NT2/D1 (cell line): Measurements from ENCODE around the gene KRT85.

Experiments used
- DNase-seq: peaks from one replicate; pipeline ENCODE4 v3.0.0-alpha.2; 2011; ENCODE audit warnings: low read depth, low spot score
- H3K27me3 ChIP-seq: 2 replicates; pipeline ENCODE4 v1.6.0; 2011; ENCODE audit warnings: mild to moderate bottlenecking; ENCODE audit not compliant: insufficient read length, insufficient read depth
- H3K36me3 ChIP-seq: 2 replicates; pipeline ENCODE4 v1.6.1; 2011; ENCODE audit warnings: mild to moderate bottlenecking, low read length, mixed read lengths; ENCODE audit not compliant: insufficient read depth, insufficient read length
- H3K4me1 ChIP-seq: 2 replicates; pipeline ENCODE4 v1.5.1; 2011; ENCODE audit not compliant: insufficient read depth, insufficient read length
- H3K4me3 ChIP-seq: 2 replicates; pipeline ENCODE4 v1.5.1; 2011; ENCODE audit warnings: low read depth; ENCODE audit not compliant: insufficient read length
- H3K9ac ChIP-seq: 2 replicates; pipeline ENCODE4 v1.6.0; 2011; ENCODE audit warnings: low read depth; ENCODE audit not compliant: insufficient read length
- H3K9me3 ChIP-seq: 2 replicates; pipeline ENCODE4 v1.5.1; 2011; ENCODE audit warnings: mild to moderate bottlenecking, low read length; ENCODE audit not compliant: insufficient read depth
- SUZ12 ChIP-seq: IDR thresholded peaks from 2 replicates; pipeline ENCODE4 v1.6.1; 2011; ENCODE audit not compliant: insufficient read length, insufficient read depth; ENCODE audit errors: extremely low read depth
- YY1 ChIP-seq: IDR thresholded peaks from 2 replicates; pipeline ENCODE4 v1.6.1; 2011; ENCODE audit not compliant: insufficient read length, insufficient read depth
- ZNF274 ChIP-seq: IDR thresholded peaks from 2 replicates; pipeline ENCODE4 v1.6.1; 2011; ENCODE audit warnings: mild to moderate bottlenecking, low read depth, low read length

KRT85 gene

DNA sequence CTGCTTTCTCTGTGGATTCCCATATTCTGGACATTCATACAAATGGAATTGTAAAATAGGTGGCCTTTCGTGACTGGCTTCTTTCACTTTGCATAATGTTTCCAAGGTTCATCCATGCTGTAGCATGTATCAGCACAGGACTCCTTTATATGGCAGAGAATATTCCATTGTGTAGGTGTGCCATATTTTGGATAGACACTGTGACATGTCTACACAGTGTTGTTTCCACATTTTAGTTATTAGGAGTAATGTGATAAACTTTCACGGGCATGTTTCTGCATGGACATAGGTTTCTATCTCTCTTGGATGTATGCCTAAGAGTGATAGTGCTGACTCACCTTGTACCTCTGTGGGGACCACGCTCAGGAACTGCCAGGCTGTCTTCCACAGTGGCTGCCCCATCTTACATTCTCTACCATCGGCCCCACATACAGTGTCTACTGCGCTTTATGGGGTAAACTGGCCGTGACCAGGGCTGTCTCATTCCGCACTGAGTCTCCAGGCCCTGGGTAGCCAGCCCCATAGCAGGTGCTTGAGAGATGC is 25.3 kb upstream of the KRT85 start:
- H3K9ac ChIP-seq: no peak overlapping the region
- TF ChIP-seq ZNF274 (no peak), YY1 (no peak), SUZ12 (no peak)
- H3K4me3 ChIP-seq: no peak overlapping the region
- no peak for DNase-seq
- no peaks in the 10 kb centered on the region for H3K27me3 ChIP-seq
- no peaks in the 10 kb centered on the region for H3K9me3 ChIP-seq
- no peaks in the 10 kb centered on the region for H3K36me3 ChIP-seq
- peaks cover 10% of the 10 kb centered on the region for H3K4me1 ChIP-seq

DNA sequence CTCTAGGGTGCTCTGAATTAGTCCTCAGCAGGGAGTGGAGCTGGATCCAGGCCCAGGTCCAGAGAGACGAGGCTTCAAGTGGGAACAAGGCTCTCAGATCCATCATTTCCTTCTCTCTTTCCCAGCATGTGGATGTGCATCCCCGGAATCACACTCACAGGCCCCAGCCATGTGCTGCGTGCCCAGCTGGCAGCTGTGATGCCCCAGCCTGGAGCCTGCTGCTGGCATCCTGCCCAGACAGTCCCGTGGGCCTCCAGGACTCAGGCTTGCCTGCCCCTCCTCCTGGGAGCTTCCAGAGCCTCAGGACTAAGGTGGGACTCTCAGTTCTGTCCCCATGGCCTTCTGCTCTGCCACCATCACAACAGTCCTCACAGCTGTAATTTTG is 24.3 kb upstream of the KRT85 start:
- TF ChIP-seq ZNF274 (no peak), SUZ12 (no peak), YY1 (no peak)
- no peaks in the 10 kb centered on the region for H3K36me3 ChIP-seq
- peak overlapping the region; percentile 5 for H3K9ac ChIP-seq
- H3K4me3 ChIP-seq: no peak overlapping the region
- peaks cover 10% of the 10 kb centered on the region for H3K4me1 ChIP-seq
- DNase-seq: no peak
- H3K9me3 ChIP-seq: no peaks in the 10 kb centered on the region
- no peaks in the 10 kb centered on the region for H3K27me3 ChIP-seq

DNA sequence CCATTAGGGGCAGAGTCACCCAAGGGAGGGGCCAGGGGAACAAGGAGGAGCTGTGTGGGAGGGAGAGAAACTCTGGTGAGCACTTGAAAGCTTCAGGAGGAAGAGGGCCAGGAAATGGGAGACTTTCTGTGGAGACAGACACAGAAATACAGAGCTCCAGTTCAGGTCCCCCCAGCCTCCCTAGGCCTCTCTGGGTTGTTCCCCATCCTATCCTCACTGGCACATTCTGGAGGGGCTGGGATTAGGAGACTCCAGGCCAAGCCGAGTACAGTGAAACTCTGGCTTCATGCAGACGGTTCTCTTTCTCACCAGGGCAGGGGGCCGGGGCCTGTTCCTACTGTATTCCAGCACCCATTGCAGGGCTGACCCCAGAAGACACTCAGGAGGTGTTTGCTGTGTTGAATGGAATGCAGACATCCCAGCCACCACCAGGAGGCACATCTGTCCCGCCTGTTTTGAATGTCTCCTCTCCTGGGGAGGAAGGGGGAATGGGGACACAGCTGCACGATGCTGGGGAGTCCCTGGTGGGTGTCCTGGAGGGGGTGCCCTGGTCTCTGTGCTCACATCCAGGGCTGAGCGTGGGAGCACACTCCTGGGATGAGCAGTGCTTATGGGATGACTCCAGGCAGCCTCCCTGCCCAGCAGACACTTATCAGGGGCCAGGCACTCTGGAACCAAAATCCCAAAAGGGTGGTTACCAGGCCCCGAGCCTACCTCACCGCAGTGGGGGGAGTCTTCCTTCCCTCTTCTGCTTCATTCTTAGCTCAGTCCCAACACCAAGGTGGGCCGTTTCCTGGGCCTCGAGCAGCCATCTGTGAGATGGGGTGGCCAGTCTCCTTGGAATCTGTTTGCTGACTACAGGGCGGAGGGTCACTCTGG is 23.7 kb upstream of the KRT85 start:
- Histone ChIP-seq H3K9ac (peak overlapping the region; percentile 21), H3K4me1 (peaks cover 8% of the 10 kb centered on the region), H3K4me3 (no peak overlapping the region), H3K27me3 (no peaks in the 10 kb centered on the region), H3K9me3 (no peaks in the 10 kb centered on the region), H3K36me3 (no peaks in the 10 kb centered on the region)
- DNase-seq: peak; percentile 30
- no peak for TF ChIP-seq SUZ12
- no peak for TF ChIP-seq YY1
- no peak for TF ChIP-seq ZNF274

DNA sequence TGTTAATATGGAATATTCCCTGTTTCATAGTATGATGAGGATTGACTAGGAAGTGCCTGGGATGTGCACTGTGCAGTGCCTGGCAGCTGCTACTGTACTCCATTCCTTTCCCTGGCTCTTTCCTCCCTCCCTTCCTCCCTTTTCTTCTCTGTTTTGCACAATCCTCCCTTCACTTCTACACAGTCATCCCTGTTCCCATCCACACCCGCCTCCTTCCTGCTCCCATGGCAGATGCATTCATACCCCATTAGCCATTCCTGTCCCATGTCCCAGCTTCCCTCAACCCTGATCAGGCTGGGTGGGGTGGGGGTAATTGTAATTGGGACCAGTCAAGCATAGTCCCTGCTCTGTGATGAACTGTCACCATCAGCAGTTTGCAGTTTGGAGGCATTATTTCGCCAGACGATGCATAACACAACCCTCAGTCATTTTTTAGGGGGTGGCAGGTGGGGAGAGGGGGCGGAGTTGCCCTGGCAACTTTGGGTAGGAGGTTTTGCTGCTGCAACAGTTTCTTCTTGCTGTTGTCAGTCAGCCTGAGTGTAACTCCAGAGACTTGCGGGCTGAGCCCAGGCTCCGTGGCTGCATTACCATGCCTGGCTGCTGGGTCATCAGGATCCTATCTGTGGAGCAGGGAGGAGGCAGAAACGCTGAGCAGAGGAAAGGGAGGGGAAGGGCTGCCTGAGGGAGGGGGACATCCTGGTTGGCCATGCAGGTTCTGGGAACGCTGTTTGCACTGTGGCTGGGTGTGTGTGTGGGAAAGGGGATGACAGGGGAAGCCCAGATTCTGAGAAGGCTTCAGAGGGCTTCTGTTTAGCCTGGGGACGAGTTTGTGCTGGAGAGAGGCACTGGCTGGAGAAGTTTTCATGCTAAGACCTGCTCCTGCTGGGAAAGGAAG is 22.3 kb upstream of the KRT85 start:
- Histone ChIP-seq H3K36me3 (no peaks in the 10 kb centered on the region), H3K27me3 (no peaks in the 10 kb centered on the region)

DNA sequence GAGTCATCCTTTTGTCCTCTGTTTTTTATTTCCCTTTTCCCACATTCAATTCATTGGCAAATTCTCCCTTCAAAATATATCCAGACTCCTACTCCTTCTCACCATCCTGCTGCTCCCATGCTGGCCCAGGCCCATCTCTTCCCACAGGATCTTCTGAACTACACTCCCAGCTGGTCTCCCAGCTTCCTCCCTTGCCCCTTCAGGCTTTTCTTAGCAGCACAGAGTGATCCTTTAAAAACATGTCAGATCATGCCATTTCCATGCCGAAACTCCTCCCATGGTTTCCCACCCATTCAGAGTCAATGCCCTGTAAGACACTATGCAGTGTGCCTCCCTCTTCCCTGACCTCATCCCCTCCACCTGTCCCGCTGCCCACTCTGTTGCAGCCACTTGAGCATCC is 20.6 kb upstream of the KRT85 start:
- TF ChIP-seq YY1: no peak
- TF ChIP-seq ZNF274: no peak
- no peak for TF ChIP-seq SUZ12
- no peak overlapping the region for H3K9ac ChIP-seq
- H3K4me1 ChIP-seq: peaks cover 8% of the 10 kb centered on the region
- no peak for DNase-seq
- no peaks in the 10 kb centered on the region for H3K9me3 ChIP-seq
- no peaks in the 10 kb centered on the region for H3K36me3 ChIP-seq
- H3K4me3 ChIP-seq: no peak overlapping the region
- H3K27me3 ChIP-seq: no peaks in the 10 kb centered on the region

More for the DNA sequence above, 22.3 kb upstream of the KRT85 start:
- Histone ChIP-seq H3K4me3 (no peak overlapping the region), H3K9me3 (no peaks in the 10 kb centered on the region), H3K4me1 (peaks cover 8% of the 10 kb centered on the region), H3K9ac (peak overlapping the region; percentile 27)
- TF ChIP-seq ZNF274 (no peak), YY1 (no peak), SUZ12 (no peak)
- peak; percentile 22 for DNase-seq

DNA sequence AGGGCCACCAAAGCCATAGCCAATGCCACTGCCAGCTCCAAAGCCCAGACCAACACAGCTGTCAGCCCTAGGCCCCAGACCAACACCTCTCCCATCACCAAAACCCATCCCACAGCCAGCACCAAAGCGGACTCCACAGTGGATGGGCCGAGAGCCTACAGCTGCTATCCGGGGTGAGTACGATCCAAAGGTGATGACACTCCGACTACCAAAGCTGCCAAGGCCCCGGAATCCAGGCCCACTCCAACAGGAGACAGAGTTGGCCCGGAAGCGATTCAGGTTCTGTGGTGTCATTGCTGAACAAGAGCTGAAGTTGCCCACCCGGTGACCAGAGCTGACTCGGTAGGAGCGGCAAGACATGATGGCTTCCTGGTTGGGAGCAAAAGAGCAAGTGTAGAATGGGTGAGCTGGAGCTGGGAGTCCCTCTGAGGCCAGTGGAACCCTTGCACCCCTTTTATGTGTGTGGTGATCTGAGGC is 18.0 kb upstream of the KRT85 start, which contains the start of gene KRT84:
Gene KRT84, minus strand, starts transcription at position 427 of the 477 bp plus-strand sequence. Its CDS starts 67 bp downstream, at position 360.
- Histone ChIP-seq H3K4me3 (no peak within 1 kb of the TSS), H3K9ac (no peak within 1 kb of the TSS), H3K9me3 (no peaks in the 10 kb centered on the region), H3K36me3 (no peaks in the 10 kb centered on the region), H3K4me1 (peaks cover 2% of the 10 kb centered on the region), H3K27me3 (no peaks in the 10 kb centered on the region)
- no peak for DNase-seq
- TF ChIP-seq SUZ12: no peak

DNA sequence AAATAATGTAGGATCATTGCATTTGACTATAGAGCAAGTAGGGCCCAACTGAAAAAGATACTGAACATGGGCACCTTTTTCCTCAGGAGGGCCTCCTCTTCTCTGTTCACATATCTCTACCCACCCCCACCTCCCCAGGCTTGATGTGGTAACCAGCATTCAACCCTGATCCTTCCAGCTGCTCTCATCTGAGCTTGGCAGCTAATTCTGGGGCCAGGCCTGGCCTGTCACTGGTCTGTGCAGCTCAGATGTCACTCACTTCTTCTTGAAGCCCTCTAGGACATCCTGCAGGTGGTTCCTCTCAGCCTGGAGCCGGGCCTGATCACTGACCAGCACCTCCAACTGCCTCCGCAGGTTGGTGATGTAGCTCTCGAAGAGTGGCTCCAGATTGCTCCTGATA is 16.1 kb upstream of the KRT85 start:
- DNase-seq: no peak
- H3K4me1 ChIP-seq: no peaks in the 10 kb centered on the region
- H3K9ac ChIP-seq: no peak overlapping the region
- no peaks in the 10 kb centered on the region for H3K27me3 ChIP-seq
- TF ChIP-seq SUZ12 (no peak), ZNF274 (no peak), YY1 (no peak)
- no peak overlapping the region for H3K4me3 ChIP-seq
- no peaks in the 10 kb centered on the region for H3K9me3 ChIP-seq
- H3K36me3 ChIP-seq: no peaks in the 10 kb centered on the region
